ENCODE data around the gene VPS50.

The VPS50 gene

DNA sequence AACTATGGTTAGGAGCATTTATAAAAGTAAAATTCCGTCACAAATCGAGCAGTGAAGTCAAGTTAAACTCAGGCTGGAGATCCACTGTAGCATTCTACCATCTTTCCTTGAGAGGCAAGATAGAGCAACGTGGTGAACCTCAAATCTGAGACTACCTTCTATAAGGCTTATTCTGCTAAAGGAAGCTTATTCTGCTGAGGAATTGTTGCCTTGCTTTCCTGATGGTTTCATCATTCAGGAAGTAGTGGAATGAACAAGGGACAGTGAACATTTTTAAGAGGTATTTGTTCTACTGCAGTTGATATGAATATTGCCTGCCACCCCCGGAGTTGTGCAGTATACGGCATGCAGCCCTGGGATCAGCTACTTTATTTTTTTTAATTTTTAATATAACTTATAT is 170.8 kb downstream of the VPS50 start:
- Histone ChIP-seq H3K79me2 (ENCODE audit: control insufficient read depth, insufficient read depth, low read length, poor library complexity) (no peaks in the 10 kb centered on the region), H3K4me1 (ENCODE audit: control insufficient read depth in 1 of 2, insufficient read depth in 2 of 2, low read length in 2 of 2) (no peaks in the 10 kb centered on the region), H3K27me3 (ENCODE audit: insufficient read depth, low read length) (no peaks in the 10 kb centered on the region), H4K91ac (ENCODE audit: low read depth, low read length) (no peak overlapping the region), H3K18ac (ENCODE audit: low read length) (no peak overlapping the region), H2BK120ac (ENCODE audit: insufficient read depth, low read length, poor library complexity) (no peak overlapping the region), H3K36me3 (ENCODE audit: control insufficient read depth in 1 of 2, insufficient read depth in 2 of 2, low read length in 2 of 2) (no peaks in the 10 kb centered on the region), H3K14ac (ENCODE audit: low read length) (no peak overlapping the region), H3K79me1 (ENCODE audit: low read length) (no peaks in the 10 kb centered on the region), H3K9me3 (ENCODE audit: insufficient read depth, low read depth, low read length) (peaks cover 2% of the 10 kb centered on the region), H4K12ac (ENCODE audit: low read depth, low read length) (no peak overlapping the region), H2BK12ac (ENCODE audit: low read length) (no peak overlapping the region), H4K8ac (ENCODE audit: low read depth, low read length) (no peak overlapping the region), H2AK5ac (ENCODE audit: low read length) (no peak overlapping the region), H3K4ac (ENCODE audit: low read depth, low read length) (no peak overlapping the region), H3K23ac (ENCODE audit: low read length) (no peak overlapping the region), H2BK5ac (ENCODE audit: low read depth, low read length, poor library complexity) (no peak overlapping the region), H3K4me2 (ENCODE audit: low read length) (no peak overlapping the region), H3K27ac (ENCODE audit: low read depth, low read length) (no peak overlapping the region), H3K9ac (ENCODE audit: low read length) (no peak overlapping the region), H2AFZ (ENCODE audit: insufficient read depth, low read length, poor library complexity) (no peak overlapping the region), H3K4me3 (ENCODE audit: low read depth, low read length) (no peak overlapping the region)
- no peak for DNase-seq
- no CpG with 5 or more reads among the region's 5 CpGs for WGBS (ENCODE audit: extremely low coverage, insufficient coverage, insufficient read length)

DNA sequence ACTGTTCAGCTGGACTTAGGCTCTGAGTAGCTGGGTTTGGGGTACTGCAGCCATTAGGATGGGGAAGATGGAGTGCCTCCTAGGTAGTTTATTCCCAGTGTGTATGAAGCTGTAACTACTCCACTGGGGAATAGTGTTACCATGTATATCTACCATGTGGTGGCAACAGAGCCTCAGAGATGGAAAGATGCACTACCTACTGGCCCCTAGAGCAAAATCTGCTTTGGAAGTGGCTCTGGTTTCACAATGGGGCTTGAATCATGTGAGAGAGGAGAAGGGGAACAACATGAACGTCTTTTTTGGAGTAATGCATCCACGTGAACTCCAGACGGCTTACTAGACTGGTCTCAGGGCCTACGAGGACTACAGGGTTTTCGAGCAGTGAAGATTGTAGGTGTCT is 175.1 kb downstream of the VPS50 start:
- no peak overlapping the region for H3K4ac ChIP-seq (ENCODE audit: low read depth, low read length)
- H2AK5ac ChIP-seq (ENCODE audit: low read length): no peak overlapping the region
- no peak overlapping the region for H4K91ac ChIP-seq (ENCODE audit: low read depth, low read length)
- no peaks in the 10 kb centered on the region for H3K79me2 ChIP-seq (ENCODE audit: control insufficient read depth, insufficient read depth, low read length, poor library complexity)
- no peaks in the 10 kb centered on the region for H3K79me1 ChIP-seq (ENCODE audit: low read length)
- no peak overlapping the region for H2BK120ac ChIP-seq (ENCODE audit: insufficient read depth, low read length, poor library complexity)
- no peak overlapping the region for H3K27ac ChIP-seq (ENCODE audit: low read depth, low read length)
- no peak overlapping the region for H3K18ac ChIP-seq (ENCODE audit: low read length)
- H4K12ac ChIP-seq (ENCODE audit: low read depth, low read length): no peak overlapping the region
- H3K9me3 ChIP-seq (ENCODE audit: insufficient read depth, low read depth, low read length): peaks cover 2% of the 10 kb centered on the region
- DNase-seq: no peak
- no peaks in the 10 kb centered on the region for H3K27me3 ChIP-seq (ENCODE audit: insufficient read depth, low read length)
- no peak overlapping the region for H2BK12ac ChIP-seq (ENCODE audit: low read length)
- no peak overlapping the region for H2AFZ ChIP-seq (ENCODE audit: insufficient read depth, low read length, poor library complexity)
- no peak overlapping the region for H3K23ac ChIP-seq (ENCODE audit: low read length)
- H4K8ac ChIP-seq (ENCODE audit: low read depth, low read length): no peak overlapping the region
- H3K14ac ChIP-seq (ENCODE audit: low read length): no peak overlapping the region
- H3K9ac ChIP-seq (ENCODE audit: low read length): no peak overlapping the region
- no peak overlapping the region for H3K4me2 ChIP-seq (ENCODE audit: low read length)
- no peaks in the 10 kb centered on the region for H3K36me3 ChIP-seq (ENCODE audit: control insufficient read depth in 1 of 2, insufficient read depth in 2 of 2, low read length in 2 of 2)
- H3K4me3 ChIP-seq (ENCODE audit: low read depth, low read length): no peak overlapping the region
- no peaks in the 10 kb centered on the region for H3K4me1 ChIP-seq (ENCODE audit: control insufficient read depth in 1 of 2, insufficient read depth in 2 of 2, low read length in 2 of 2)
- no CpG with 5 or more reads among the region's 5 CpGs for WGBS (ENCODE audit: extremely low coverage, insufficient coverage, insufficient read length)
- H2BK5ac ChIP-seq (ENCODE audit: low read depth, low read length, poor library complexity): no peak overlapping the region

DNA sequence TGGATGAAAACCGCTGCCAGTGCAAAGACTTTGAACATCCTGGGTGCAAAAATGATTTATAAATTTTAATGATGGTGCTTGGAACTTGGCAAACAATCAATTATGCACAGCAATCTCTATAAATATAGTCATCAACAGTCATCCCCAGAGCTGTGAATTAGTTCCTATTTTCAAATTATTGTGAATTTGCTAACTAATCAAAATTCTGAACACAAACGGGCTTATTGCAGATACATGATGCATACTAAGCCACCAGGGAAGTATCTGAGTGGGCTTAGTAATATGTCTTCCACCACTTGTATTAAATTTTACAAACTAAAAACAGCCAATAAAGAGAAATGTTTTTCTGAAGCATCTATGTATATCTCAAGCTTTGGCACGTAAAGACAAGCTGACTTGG is 177.2 kb downstream of the VPS50 start:
- Histone ChIP-seq H3K4me3 (ENCODE audit: low read depth, low read length) (no peak overlapping the region), H3K18ac (ENCODE audit: low read length) (no peak overlapping the region), H3K36me3 (ENCODE audit: control insufficient read depth in 1 of 2, insufficient read depth in 2 of 2, low read length in 2 of 2) (no peaks in the 10 kb centered on the region), H3K79me1 (ENCODE audit: low read length) (no peaks in the 10 kb centered on the region), H3K14ac (ENCODE audit: low read length) (no peak overlapping the region), H4K91ac (ENCODE audit: low read depth, low read length) (no peak overlapping the region), H2AFZ (ENCODE audit: insufficient read depth, low read length, poor library complexity) (no peak overlapping the region), H2BK12ac (ENCODE audit: low read length) (no peak overlapping the region), H3K23ac (ENCODE audit: low read length) (no peak overlapping the region), H3K27ac (ENCODE audit: low read depth, low read length) (no peak overlapping the region), H3K9ac (ENCODE audit: low read length) (no peak overlapping the region), H3K4ac (ENCODE audit: low read depth, low read length) (no peak overlapping the region), H4K8ac (ENCODE audit: low read depth, low read length) (no peak overlapping the region), H4K12ac (ENCODE audit: low read depth, low read length) (no peak overlapping the region), H3K4me2 (ENCODE audit: low read length) (no peak overlapping the region), H3K27me3 (ENCODE audit: insufficient read depth, low read length) (no peaks in the 10 kb centered on the region), H3K79me2 (ENCODE audit: control insufficient read depth, insufficient read depth, low read length, poor library complexity) (no peaks in the 10 kb centered on the region), H2BK5ac (ENCODE audit: low read depth, low read length, poor library complexity) (no peak overlapping the region), H3K4me1 (ENCODE audit: control insufficient read depth in 1 of 2, insufficient read depth in 2 of 2, low read length in 2 of 2) (no peaks in the 10 kb centered on the region), H2AK5ac (ENCODE audit: low read length) (no peak overlapping the region), H2BK120ac (ENCODE audit: insufficient read depth, low read length, poor library complexity) (no peak overlapping the region), H3K9me3 (ENCODE audit: insufficient read depth, low read depth, low read length) (peaks cover 2% of the 10 kb centered on the region)
- no peak for DNase-seq
- WGBS (ENCODE audit: extremely low coverage, insufficient coverage, insufficient read length): no CpG with 5 or more reads among the region's 3 CpGs
